Duodenal mucosa (tissue), 2 donors: ENCODE results near the gene KMT2C.

Source experiments
- H3K27ac ChIP-seq: one replicate; pipeline ENCODE4 v1.7.0; 2013; ENCODE audit warnings: low read depth, low read length
- H3K27me3 ChIP-seq, 2 donors: one replicate each; pipeline ENCODE4 v1.7.0; 2013; ENCODE audit warnings: low read length in 2 of 2, control low read depth in 1 of 2; ENCODE audit not compliant: insufficient read depth in 2 of 2, control insufficient read depth in 1 of 2
- H3K36me3 ChIP-seq, 2 donors: one replicate each; pipeline ENCODE4 v1.7.0; 2013; ENCODE audit warnings: low read length in 2 of 2, control low read depth in 1 of 2; ENCODE audit not compliant: insufficient read depth in 2 of 2, control insufficient read depth in 1 of 2
- H3K4me1 ChIP-seq, 2 donors: one replicate each; pipeline ENCODE4 v1.7.0; 2013; ENCODE audit warnings: low read length in 2 of 2, control low read depth in 1 of 2; ENCODE audit not compliant: insufficient read depth in 2 of 2, control insufficient read depth in 1 of 2
- H3K4me3 ChIP-seq, 2 donors: one replicate each; pipeline ENCODE4 v1.7.0; 2013; ENCODE audit warnings: low read length in 2 of 2, low read depth in 1 of 2
- H3K9ac ChIP-seq, 2 donors: one replicate each; pipeline ENCODE4 v1.7.0; 2013; ENCODE audit warnings: low read length in 2 of 2, low read depth in 1 of 2
- H3K9me3 ChIP-seq, 2 donors: one replicate each; pipeline ENCODE4 v1.7.0; 2013; ENCODE audit warnings: low read length in 2 of 2, control low read depth in 1 of 2; ENCODE audit not compliant: control insufficient read depth in 1 of 2

KMT2C gene

GRCh38 chr7:152342796-152343195 lies 93.0 kb downstream of the KMT2C start:
- peaks cover 0 to 5% of the 10 kb centered on the region in 2 donors for H3K36me3 ChIP-seq
- H3K27ac ChIP-seq = no peak overlapping the region
- no peak overlapping the region for H3K4me3 ChIP-seq
- H3K4me1 ChIP-seq = peaks cover 0 to 5% of the 10 kb centered on the region in 2 donors
- H3K9me3 ChIP-seq = no peaks in the 10 kb centered on the region
- no peak overlapping the region for H3K9ac ChIP-seq
- no peaks in the 10 kb centered on the region for H3K27me3 ChIP-seq

GRCh38 chr7:152341914-152342236 lies 93.9 kb downstream of the KMT2C start:
- H3K27ac ChIP-seq = no peak overlapping the region
- no peaks in the 10 kb centered on the region for H3K9me3 ChIP-seq
- no peak overlapping the region for H3K4me3 ChIP-seq
- no peaks in the 10 kb centered on the region for H3K27me3 ChIP-seq
- H3K36me3 ChIP-seq = peaks cover 0 to 5% of the 10 kb centered on the region in 2 donors
- H3K4me1 ChIP-seq = peaks cover 4 to 5% of the 10 kb centered on the region in 2 donors
- no peak overlapping the region for H3K9ac ChIP-seq

- Histone ChIP-seq H3K9me3 (no peaks in the 10 kb centered on the region), H3K27ac (no peak overlapping the region), H3K4me1 (peaks cover 5 to 10% of the 10 kb centered on the region in 2 donors), H3K4me3 (no peak overlapping the region), H3K27me3 (no peaks in the 10 kb centered on the region), H3K9ac (no peak overlapping the region), H3K36me3 (peaks cover 0 to 5% of the 10 kb centered on the region in 2 donors)
Measured at GRCh38 chr7:152341039-152341913, 94.5 kb downstream of the KMT2C start.

- H3K9ac ChIP-seq = no peak overlapping the region
- no peak overlapping the region for H3K4me3 ChIP-seq
- H3K36me3 ChIP-seq = peaks cover 0 to 5% of the 10 kb centered on the region in 2 donors
- no peaks in the 10 kb centered on the region for H3K9me3 ChIP-seq
- no peaks in the 10 kb centered on the region for H3K27me3 ChIP-seq
- no peak overlapping the region for H3K27ac ChIP-seq
- H3K4me1 ChIP-seq = peaks cover 10 to 12% of the 10 kb centered on the region in 2 donors
Measured at GRCh38 chr7:152340161-152340560, 95.6 kb downstream of the KMT2C start.

- H3K9ac ChIP-seq = no peak overlapping the region
- no peaks in the 10 kb centered on the region for H3K27me3 ChIP-seq
- no peak overlapping the region for H3K27ac ChIP-seq
- no peaks in the 10 kb centered on the region for H3K36me3 ChIP-seq
- peaks cover 10 to 12% of the 10 kb centered on the region in 2 donors for H3K4me1 ChIP-seq
- H3K4me3 ChIP-seq = no peak overlapping the region
- no peaks in the 10 kb centered on the region for H3K9me3 ChIP-seq
Measured at GRCh38 chr7:152338561-152338960, 97.2 kb downstream of the KMT2C start.

- H3K4me3 ChIP-seq = no peak overlapping the region
- H3K27ac ChIP-seq = no peak overlapping the region
- peaks cover 10 to 12% of the 10 kb centered on the region in 2 donors for H3K4me1 ChIP-seq
Measured at GRCh38 chr7:152336754-152337368, 98.9 kb downstream of the KMT2C start.

GRCh38 chr7:152335900-152336571 lies 99.8 kb downstream of the KMT2C start:
- Histone ChIP-seq H3K36me3 (no peaks in the 10 kb centered on the region), H3K4me3 (peak overlapping the region; percentile 50 to 61), H3K9me3 (no peaks in the 10 kb centered on the region), H3K27me3 (no peaks in the 10 kb centered on the region), H3K9ac (peak overlapping the region; percentile 11 to 56), H3K27ac (no peak overlapping the region), H3K4me1 (peaks cover 7 to 12% of the 10 kb centered on the region in 2 donors)

More at GRCh38 chr7:152336754-152337368, 98.9 kb downstream of the KMT2C start:
- no peaks in the 10 kb centered on the region for H3K27me3 ChIP-seq
- no peak overlapping the region for H3K9ac ChIP-seq
- H3K36me3 ChIP-seq = no peaks in the 10 kb centered on the region
- H3K9me3 ChIP-seq = no peaks in the 10 kb centered on the region

GRCh38 chr7:152333134-152333533 lies 102.7 kb downstream of the KMT2C start:
- Histone ChIP-seq H3K4me3 (no peak overlapping the region), H3K4me1 (peaks cover 6 to 12% of the 10 kb centered on the region in 2 donors), H3K9ac (no peak overlapping the region), H3K9me3 (no peaks in the 10 kb centered on the region), H3K27ac (no peak overlapping the region), H3K27me3 (no peaks in the 10 kb centered on the region), H3K36me3 (peaks cover 8 to 16% of the 10 kb centered on the region in 2 donors)

- peaks cover 0 to 6% of the 10 kb centered on the region in 2 donors for H3K4me1 ChIP-seq
- no peaks in the 10 kb centered on the region for H3K27me3 ChIP-seq
- H3K27ac ChIP-seq = no peak overlapping the region
- H3K36me3 ChIP-seq = peaks cover 8 to 22% of the 10 kb centered on the region in 2 donors
- H3K9me3 ChIP-seq = no peaks in the 10 kb centered on the region
- H3K4me3 ChIP-seq = no peak overlapping the region
- no peak overlapping the region for H3K9ac ChIP-seq
Measured at GRCh38 chr7:152330827-152331226, 105.0 kb downstream of the KMT2C start.

GRCh38 chr7:152329469-152329868 lies 106.3 kb downstream of the KMT2C start:
- H3K4me3 ChIP-seq = no peak overlapping the region
- H3K4me1 ChIP-seq = no peaks in the 10 kb centered on the region
- no peaks in the 10 kb centered on the region for H3K27me3 ChIP-seq
- H3K9ac ChIP-seq = no peak overlapping the region
- no peaks in the 10 kb centered on the region for H3K9me3 ChIP-seq
- no peak overlapping the region for H3K27ac ChIP-seq
- peaks cover 8 to 22% of the 10 kb centered on the region in 2 donors for H3K36me3 ChIP-seq
